ENCODE data around the gene BUB3. TPM values are rescaled to one million over a fixed set of nuclear protein-coding genes. Genes with fewer than 3 reads are reported as not detected.

BUB3 gene
- total and polyA plus RNA-seq, 2 of the 13 experiments (the other 11 are each of a cell fraction or from before 2014, with no cell fraction given): 174 to 188 TPM

DNA sequence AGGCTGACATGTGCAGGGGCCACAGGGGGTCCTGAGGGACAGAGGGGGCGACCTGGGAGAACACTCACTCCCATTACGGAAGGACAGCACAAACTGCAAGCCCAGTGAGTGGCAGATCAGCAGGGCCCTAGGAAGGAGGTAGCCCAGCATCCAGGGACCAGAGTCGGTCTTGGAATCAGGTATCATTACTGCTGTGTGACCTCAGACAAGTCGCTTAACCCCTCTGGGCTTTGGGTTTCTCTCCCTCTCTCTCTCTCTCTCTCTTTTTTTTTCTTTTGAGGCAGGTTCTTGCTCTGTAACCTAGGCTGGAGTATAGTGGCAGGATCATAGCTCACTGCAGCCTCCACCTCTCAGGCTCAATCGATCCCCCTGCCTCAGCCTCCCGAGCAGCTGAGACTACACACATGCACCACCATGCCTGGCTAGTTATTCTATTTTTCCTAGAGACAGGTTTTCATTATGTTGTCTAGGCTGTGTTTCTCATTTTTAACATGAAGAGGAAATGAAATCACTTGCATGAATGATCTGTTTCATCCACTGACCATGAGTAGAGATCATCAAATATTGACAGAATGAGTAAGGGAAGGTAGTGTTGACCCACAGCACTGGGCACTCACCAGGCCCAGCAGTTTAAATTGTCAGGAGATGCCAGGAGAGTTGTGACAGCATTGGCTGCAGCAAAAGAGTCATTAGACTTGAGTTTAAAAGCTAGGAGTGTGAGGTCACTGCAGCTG is 49.4 kb downstream of the BUB3 start (continued):
- no peak for TF ChIP-seq ZBTB4 (CRISPR knock-in tag; IDR thresholded peaks at IDR 0.05; ENCODE audit: borderline replicate concordance)
- TF ChIP-seq JDP2 (CRISPR knock-in tag; IDR thresholded peaks at IDR 0.05; ENCODE audit: borderline replicate concordance): no peak
- TF ChIP-seq ZBTB43 (CRISPR knock-in tag; conservative IDR thresholded peaks at IDR 0.05): no peak
- TF ChIP-seq ZNF562 (CRISPR knock-in tag; IDR thresholded peaks at IDR 0.05; ENCODE audit: borderline replicate concordance): no peak
- TF ChIP-seq ZFP1 (CRISPR knock-in tag; IDR thresholded peaks at IDR 0.05): no peak
- no peak for TF ChIP-seq RELA (CRISPR knock-in tag; IDR thresholded peaks at IDR 0.05)
- TF ChIP-seq, protein P1, sequence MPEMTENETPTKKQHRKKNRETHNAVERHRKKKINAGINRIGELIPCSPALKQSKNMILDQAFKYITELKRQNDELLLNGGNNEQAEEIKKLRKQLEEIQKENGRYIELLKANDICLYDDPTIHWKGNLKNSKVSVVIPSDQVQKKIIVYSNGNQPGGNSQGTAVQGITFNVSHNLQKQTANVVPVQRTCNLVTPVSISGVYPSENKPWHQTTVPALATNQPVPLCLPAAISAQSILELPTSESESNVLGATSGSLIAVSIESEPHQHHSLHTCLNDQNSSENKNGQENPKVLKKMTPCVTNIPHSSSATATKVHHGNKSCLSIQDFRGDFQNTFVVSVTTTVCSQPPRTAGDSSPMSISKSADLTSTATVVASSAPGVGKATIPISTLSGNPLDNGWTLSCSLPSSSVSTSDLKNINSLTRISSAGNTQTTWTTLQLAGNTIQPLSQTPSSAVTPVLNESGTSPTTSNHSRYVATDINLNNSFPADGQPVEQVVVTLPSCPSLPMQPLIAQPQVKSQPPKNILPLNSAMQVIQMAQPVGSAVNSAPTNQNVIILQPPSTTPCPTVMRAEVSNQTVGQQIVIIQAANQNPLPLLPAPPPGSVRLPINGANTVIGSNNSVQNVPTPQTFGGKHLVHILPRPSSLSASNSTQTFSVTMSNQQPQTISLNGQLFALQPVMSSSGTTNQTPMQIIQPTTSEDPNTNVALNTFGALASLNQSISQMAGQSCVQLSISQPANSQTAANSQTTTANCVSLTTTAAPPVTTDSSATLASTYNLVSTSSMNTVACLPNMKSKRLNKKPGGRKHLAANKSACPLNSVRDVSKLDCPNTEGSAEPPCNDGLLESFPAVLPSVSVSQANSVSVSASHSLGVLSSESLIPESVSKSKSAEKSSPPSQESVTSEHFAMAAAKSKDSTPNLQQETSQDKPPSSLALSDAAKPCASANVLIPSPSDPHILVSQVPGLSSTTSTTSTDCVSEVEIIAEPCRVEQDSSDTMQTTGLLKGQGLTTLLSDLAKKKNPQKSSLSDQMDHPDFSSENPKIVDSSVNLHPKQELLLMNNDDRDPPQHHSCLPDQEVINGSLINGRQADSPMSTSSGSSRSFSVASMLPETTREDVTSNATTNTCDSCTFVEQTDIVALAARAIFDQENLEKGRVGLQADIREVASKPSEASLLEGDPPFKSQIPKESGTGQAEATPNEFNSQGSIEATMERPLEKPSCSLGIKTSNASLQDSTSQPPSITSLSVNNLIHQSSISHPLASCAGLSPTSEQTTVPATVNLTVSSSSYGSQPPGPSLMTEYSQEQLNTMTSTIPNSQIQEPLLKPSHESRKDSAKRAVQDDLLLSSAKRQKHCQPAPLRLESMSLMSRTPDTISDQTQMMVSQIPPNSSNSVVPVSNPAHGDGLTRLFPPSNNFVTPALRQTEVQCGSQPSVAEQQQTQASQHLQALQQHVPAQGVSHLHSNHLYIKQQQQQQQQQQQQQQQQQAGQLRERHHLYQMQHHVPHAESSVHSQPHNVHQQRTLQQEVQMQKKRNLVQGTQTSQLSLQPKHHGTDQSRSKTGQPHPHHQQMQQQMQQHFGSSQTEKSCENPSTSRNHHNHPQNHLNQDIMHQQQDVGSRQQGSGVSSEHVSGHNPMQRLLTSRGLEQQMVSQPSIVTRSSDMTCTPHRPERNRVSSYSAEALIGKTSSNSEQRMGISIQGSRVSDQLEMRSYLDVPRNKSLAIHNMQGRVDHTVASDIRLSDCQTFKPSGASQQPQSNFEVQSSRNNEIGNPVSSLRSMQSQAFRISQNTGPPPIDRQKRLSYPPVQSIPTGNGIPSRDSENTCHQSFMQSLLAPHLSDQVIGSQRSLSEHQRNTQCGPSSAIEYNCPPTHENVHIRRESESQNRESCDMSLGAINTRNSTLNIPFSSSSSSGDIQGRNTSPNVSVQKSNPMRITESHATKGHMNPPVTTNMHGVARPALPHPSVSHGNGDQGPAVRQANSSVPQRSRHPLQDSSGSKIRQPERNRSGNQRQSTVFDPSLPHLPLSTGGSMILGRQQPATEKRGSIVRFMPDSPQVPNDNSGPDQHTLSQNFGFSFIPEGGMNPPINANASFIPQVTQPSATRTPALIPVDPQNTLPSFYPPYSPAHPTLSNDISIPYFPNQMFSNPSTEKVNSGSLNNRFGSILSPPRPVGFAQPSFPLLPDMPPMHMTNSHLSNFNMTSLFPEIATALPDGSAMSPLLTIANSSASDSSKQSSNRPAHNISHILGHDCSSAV (CRISPR knock-in tag; IDR thresholded peaks at IDR 0.05; ENCODE audit: borderline replicate concordance): no peak
- TF ChIP-seq, protein P2, sequence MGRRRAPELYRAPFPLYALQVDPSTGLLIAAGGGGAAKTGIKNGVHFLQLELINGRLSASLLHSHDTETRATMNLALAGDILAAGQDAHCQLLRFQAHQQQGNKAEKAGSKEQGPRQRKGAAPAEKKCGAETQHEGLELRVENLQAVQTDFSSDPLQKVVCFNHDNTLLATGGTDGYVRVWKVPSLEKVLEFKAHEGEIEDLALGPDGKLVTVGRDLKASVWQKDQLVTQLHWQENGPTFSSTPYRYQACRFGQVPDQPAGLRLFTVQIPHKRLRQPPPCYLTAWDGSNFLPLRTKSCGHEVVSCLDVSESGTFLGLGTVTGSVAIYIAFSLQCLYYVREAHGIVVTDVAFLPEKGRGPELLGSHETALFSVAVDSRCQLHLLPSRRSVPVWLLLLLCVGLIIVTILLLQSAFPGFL (CRISPR knock-in tag; IDR thresholded peaks at IDR 0.05): no peak
- no peak for TF ChIP-seq SMC3 (IDR thresholded peaks at IDR 0.05; ENCODE audit: low read length)
- TF ChIP-seq ZNF180 (CRISPR knock-in tag; IDR thresholded peaks at IDR 0.05; ENCODE audit: borderline replicate concordance, low read depth): no peak
- TF ChIP-seq SMAD3 (CRISPR knock-in tag; IDR thresholded peaks at IDR 0.05): no peak
- no peak for TF ChIP-seq NR2F1 (CRISPR knock-in tag; IDR thresholded peaks at IDR 0.05)
- peak; percentile 46; the same call in 1 of the 2 replicates for TF ChIP-seq THAP11 (CRISPR knock-in tag; IDR thresholded peaks at IDR 0.05)
- TF ChIP-seq SYNCRIP (IDR thresholded peaks at IDR 0.05; ENCODE audit: insufficient read depth, low read depth, low read length): no peak

All from HepG2 (cell line).